IMR-90 (cell line): Measurements from ENCODE around the gene KRT82. TPM values are rescaled to one million over a fixed set of nuclear protein-coding genes. Genes with fewer than 3 reads are reported as not detected.

ENCODE experiments used
- ATAC-seq: fragments of 200-7000 bp; cut with Tn5 transposase; 2 replicates; pipeline ENCODE4 v1.9.1; 2020; ENCODE audit warnings: low read depth, mild to moderate bottlenecking, moderate library complexity
- BruUV-seq: library from RNA; stranded (reverse); fragments of 400-500 nt; replicated peaks from 2 replicates; lab custom pipeline; 2021; lab: Mats Ljungman, UMichigan
- CTCF ChIA-PET: fragments of 300-600 bp; formaldehyde crosslinking; extraction: SDS; loops from one replicate; lab custom pipeline; 2021; ENCODE audit warnings: antibody characterized with exemption; lab: Yijun Ruan, JAX
- POLR2A ChIA-PET: fragments of 300-600 bp; sonication (Branson Sonifier 250); formaldehyde crosslinking; loops from one replicate; lab custom pipeline; 2022; ENCODE audit warnings: antibody characterized with exemption; ENCODE audit not compliant: unreplicated experiment; lab: Charles Lee
- DNase-seq: peaks from one replicate; pipeline ENCODE4 v3.0.0; 2013
- H2AFZ ChIP-seq: replicated peaks from 2 replicates; pipeline ENCODE3; 2013; ENCODE audit warnings: low read length, mild to moderate bottlenecking; ENCODE audit not compliant: poor library complexity
- H2AK5ac ChIP-seq: 2 replicates; pipeline ENCODE4 v1.6.1; 2013; ENCODE audit warnings: low read depth, low read length, inconsistent platforms
- H2AK9ac ChIP-seq: replicated peaks from 2 replicates; pipeline ENCODE3; 2013; ENCODE audit warnings: mild to moderate bottlenecking, low read depth, low read length, moderate library complexity; ENCODE audit not compliant: poor library complexity
- H2BK120ac ChIP-seq: 2 replicates; pipeline ENCODE4 v1.6.1; 2013; ENCODE audit warnings: low read depth, low read length, inconsistent platforms
- H2BK15ac ChIP-seq: 3 replicates; pipeline ENCODE4 v1.6.1; 2013; ENCODE audit warnings: low read depth, low read length, inconsistent platforms
- H2BK20ac ChIP-seq: 2 replicates; pipeline ENCODE4 v1.6.1; 2013; ENCODE audit warnings: low read depth, mild to moderate bottlenecking, inconsistent platforms, low read length, moderate library complexity
- H2BK5ac ChIP-seq: 2 replicates; pipeline ENCODE4 v1.6.1; 2013; ENCODE audit warnings: mild to moderate bottlenecking, low read depth, low read length, inconsistent platforms; ENCODE audit not compliant: poor library complexity, severe bottlenecking
- H3K14ac ChIP-seq: replicated peaks from 2 replicates; pipeline ENCODE4 v1.6.1; 2013; ENCODE audit warnings: low read depth, low read length, inconsistent platforms
- H3K18ac ChIP-seq: 2 replicates; pipeline ENCODE4 v1.6.1; 2013; ENCODE audit warnings: low read depth, low read length, control low read depth
- H3K23ac ChIP-seq: 2 replicates; pipeline ENCODE4 v1.6.1; 2013; ENCODE audit warnings: low read depth, low read length, inconsistent platforms
- H3K27ac ChIP-seq: 2 replicates; pipeline ENCODE4 v1.5.1; 2013; ENCODE audit warnings: mild to moderate bottlenecking, control low read depth, low read length; ENCODE audit not compliant: insufficient read depth
- H3K27me3 ChIP-seq: 2 replicates; pipeline ENCODE4 v1.6.1; 2013; ENCODE audit warnings: low read length; ENCODE audit not compliant: control insufficient read depth, insufficient read depth
- H3K36me3 ChIP-seq: 2 replicates; pipeline ENCODE4 v1.6.1; 2013; ENCODE audit warnings: low read length, mixed read lengths; ENCODE audit not compliant: control insufficient read depth, insufficient read depth
- H3K4ac ChIP-seq: 2 replicates; pipeline ENCODE4 v1.6.1; 2013; ENCODE audit warnings: low read depth, low read length, inconsistent platforms
- H3K4me1 ChIP-seq: 2 replicates; pipeline ENCODE4 v1.6.1; 2013; ENCODE audit warnings: low read length, mixed read lengths; ENCODE audit not compliant: control insufficient read depth, insufficient read depth
- H3K4me2 ChIP-seq: 2 replicates; pipeline ENCODE4 v1.6.1; 2013; ENCODE audit warnings: low read depth, mild to moderate bottlenecking, control low read depth, low read length, moderate library complexity
- H3K4me3 ChIP-seq: 2 replicates; pipeline ENCODE4 v1.5.1; 2013; ENCODE audit warnings: low read depth, mild to moderate bottlenecking, control low read depth, low read length, moderate library complexity; ENCODE audit not compliant: insufficient read depth
- H3K56ac ChIP-seq: 2 replicates; pipeline ENCODE4 v1.6.1; 2013; ENCODE audit warnings: low read length, inconsistent platforms; ENCODE audit not compliant: insufficient read depth; ENCODE audit errors: extremely low read depth
- H3K79me1 ChIP-seq, 2 experiments: 2 replicates each; pipeline ENCODE4 v1.6.1; 2013; ENCODE audit warnings: low read length in 2 of 2, inconsistent platforms in 1 of 2, low read depth in 1 of 2
- H3K9ac ChIP-seq: 2 replicates; pipeline ENCODE4 v1.6.1; 2013; ENCODE audit warnings: low read depth, low read length, control low read depth
- H3K9me1 ChIP-seq: 2 replicates; pipeline ENCODE4 v1.6.1; 2013; ENCODE audit warnings: low read length, inconsistent platforms; ENCODE audit not compliant: insufficient read depth
- H3K9me3 ChIP-seq: 2 replicates; pipeline ENCODE4 v1.6.1; 2013; ENCODE audit warnings: low read length; ENCODE audit not compliant: control insufficient read depth, insufficient read depth
- H4K20me1 ChIP-seq: 2 replicates; pipeline ENCODE4 v1.6.1; 2013; ENCODE audit warnings: low read length, inconsistent platforms; ENCODE audit not compliant: insufficient read depth
- H4K5ac ChIP-seq: 2 replicates; pipeline ENCODE4 v1.6.1; 2013; ENCODE audit warnings: mild to moderate bottlenecking, low read depth, low read length, control low read depth
- H4K8ac ChIP-seq, 2 experiments: 2 replicates each; pipeline ENCODE4 v1.6.1; 2013; ENCODE audit warnings: low read depth in 2 of 2, low read length in 2 of 2, control low read depth in 1 of 2, inconsistent platforms in 1 of 2
- H4K91ac ChIP-seq: 2 replicates; pipeline ENCODE4 v1.6.1; 2013; ENCODE audit warnings: low read depth, low read length, inconsistent platforms; ENCODE audit not compliant: insufficient read depth
- BHLHE40 ChIP-seq: fragments of 150-350 bp; IDR thresholded peaks from 2 replicates; pipeline ENCODE4 v1.6.1; 2016; ENCODE audit warnings: mild to moderate bottlenecking, low read depth, low read length
- CEBPB ChIP-seq: IDR thresholded peaks from 2 replicates; pipeline ENCODE4 v1.6.1; 2012; ENCODE audit warnings: low read depth, low read length, improper control_type of control experiment
- CHD1 ChIP-seq: IDR thresholded peaks from 2 replicates; pipeline ENCODE4 v1.6.1; 2012; ENCODE audit warnings: low read depth, low read length, improper control_type of control experiment
- CTCF ChIP-seq: conservative IDR thresholded peaks from 2 replicates; pipeline ENCODE4 v1.5.1; 2012; ENCODE audit warnings: mild to moderate bottlenecking, low read depth, low read length, improper control_type of control experiment
- ELK1 ChIP-seq: fragments of 150-350 bp; IDR thresholded peaks from 2 replicates; pipeline ENCODE4 v1.6.1; 2016; ENCODE audit warnings: low read depth, mild to moderate bottlenecking, low read length, moderate library complexity, borderline replicate concordance
- MAFK ChIP-seq: IDR thresholded peaks from 2 replicates; pipeline ENCODE4 v1.6.1; 2012; ENCODE audit warnings: low read depth, low read length, improper control_type of control experiment
- MXI1 ChIP-seq: IDR thresholded peaks from 2 replicates; pipeline ENCODE4 v1.6.1; 2012; ENCODE audit warnings: low read depth, mild to moderate bottlenecking, low read length, moderate library complexity, borderline replicate concordance
- RCOR1 ChIP-seq: IDR thresholded peaks from 2 replicates; pipeline ENCODE4 v1.6.1; 2012; ENCODE audit warnings: mild to moderate bottlenecking, low read length, improper control_type of control experiment; ENCODE audit not compliant: insufficient replicate concordance
- RFX5 ChIP-seq: IDR thresholded peaks from 2 replicates; pipeline ENCODE4 v1.8.0; 2012; ENCODE audit warnings: low read depth, mild to moderate bottlenecking, low read length, moderate library complexity
- SMC3 ChIP-seq: fragments of 150-350 bp; IDR thresholded peaks from 2 replicates; pipeline ENCODE4 v1.6.1; 2016; ENCODE audit warnings: low read depth, mild to moderate bottlenecking, antibody characterized with exemption, low read length, moderate library complexity
- USF2 ChIP-seq: fragments of 150-350 bp; IDR thresholded peaks from 2 replicates; pipeline ENCODE4 v1.6.1; 2017; ENCODE audit warnings: mild to moderate bottlenecking, antibody characterized with exemption, low read length, low read depth
- WGBS, 2 experiments: methylation state at CpG; one replicate each; pipeline versions ENCODE4 v1.1.5 to v1.1.7; 2013; ENCODE audit warnings: missing lambda C conversion rate in 2 of 2; ENCODE audit not compliant: insufficient read length in 1 of 2; ENCODE audit errors: extremely low coverage in 2 of 2; 5-methylcytosine and 5-hydroxymethylcytosine counted together
- dilution Hi-C: fragments of 300-500 bp; cut with HindIII; formaldehyde crosslinking; loops from one replicate; pipeline ENCODE4 v1.14.3; 2018; ENCODE audit warnings: low sequenced_read_pairs; ENCODE audit not compliant: unreplicated experiment
- in situ Hi-C: fragments of 300-500 bp; cut with MboI; formaldehyde crosslinking; loops from 3 replicates; pipeline ENCODE4 v1.14.3; 2019; ENCODE audit warnings: low sequenced_read_pairs, inconsistent platforms, mixed read lengths
- intact Hi-C: fragments of 100-400 bp; cut with micrococcal nuclease; formaldehyde crosslinking; loops from 2 replicates; pipeline ENCODE4 v1.10.0; 2022
- polyA plus RNA-seq, 3 experiments: library from polyadenylated mRNA; depleted of rRNA; stranded (reverse); fragments of >200 nt; gene quantifications; 2 replicates each; pipeline ENCODE4 v1.2.3, GENCODE V29; 2012; ENCODE audit warnings: low replicate concordance in 1 of 3
- total RNA-seq: library from RNA; depleted of rRNA; stranded (reverse); fragments of >200 nt; gene quantifications from 2 replicates; pipeline ENCODE4 v1.2.3, GENCODE V29; 2012

Gene KRT82
- total and polyA plus RNA-seq, 2 of the 4 experiments (the other 2 are of a cell fraction), result not detected

GRCh38 chr12:52401526-52401925 is 4.6 kb downstream of the KRT82 start:
- H2AK9ac ChIP-seq, result no peak overlapping the region
- intact Hi-C loops (no loop called here), in situ Hi-C loops (no loop called here), dilution Hi-C loops (no loop called here)
- no peak overlapping the region for H3K4me3 ChIP-seq
- H2BK5ac ChIP-seq, result no peak overlapping the region
- no peak overlapping the region for H3K18ac ChIP-seq
- H3K4ac ChIP-seq, result no peak overlapping the region
- H3K27ac ChIP-seq, result no peak overlapping the region
- H3K36me3 ChIP-seq, result no peaks in the 10 kb centered on the region
- H3K14ac ChIP-seq, result no peak overlapping the region
- H4K5ac ChIP-seq, result no peak overlapping the region
- H3K9me3 ChIP-seq, result no peaks in the 10 kb centered on the region
- no peak overlapping the region for H2BK20ac ChIP-seq
- no peak overlapping the region for H2AK5ac ChIP-seq
- no peaks in the 10 kb centered on the region for H3K79me1 ChIP-seq
- no peak overlapping the region for H4K8ac ChIP-seq
- CTCF ChIA-PET, result no interaction called here
- no peak overlapping the region for H2BK15ac ChIP-seq
- WGBS, 2 experiments, result no CpG with 5 or more reads among the region's 5 CpGs
- DNase-seq, result no peak
- no peak overlapping the region for H4K91ac ChIP-seq
- H3K4me2 ChIP-seq, result no peak overlapping the region
- H2BK120ac ChIP-seq, result no peak overlapping the region
- H4K20me1 ChIP-seq, result no peaks in the 10 kb centered on the region
- H3K9ac ChIP-seq, result no peak overlapping the region
- no TSS peak for BruUV-seq
- H3K23ac ChIP-seq, result no peak overlapping the region
- no peaks in the 10 kb centered on the region for H3K9me1 ChIP-seq
- no peak overlapping the region for H2AFZ ChIP-seq
- TF ChIP-seq USF2 (no peak), CHD1 (no peak), ELK1 (no peak), MXI1 (no peak), SMC3 (no peak), BHLHE40 (no peak), MAFK (no peak), RFX5 (no peak), CTCF (no peak), CEBPB (no peak), RCOR1 (no peak)
- H3K56ac ChIP-seq, result no peak overlapping the region
- H3K27me3 ChIP-seq, result peaks cover 54% of the 10 kb centered on the region
- no peak for ATAC-seq
- POLR2A ChIA-PET, result no interaction called here
- no peaks in the 10 kb centered on the region for H3K4me1 ChIP-seq
